Activated B cell treated with CpG ODN at 0.5 μM for 24 hours (primary cell): Measurements from ENCODE around the gene FNIP1. TPM values are rescaled to one million over a fixed set of nuclear protein-coding genes. Genes with fewer than 3 reads are reported as not detected.
"Not testable (repeated sequence)": the region's sequence is repeated elsewhere in the genome, so short reads cannot be mapped to it uniquely, and the experiment has no call there.

Experiments
- ATAC-seq: fragments of 200-7000 bp; cut with Tn5 transposase; one replicate; pipeline ENCODE4 v1.10.0; 2021; ENCODE audit warnings: low read depth, mild to moderate bottlenecking, moderate library complexity
- CTCF ChIA-PET: fragments of 350-600 bp; sonication (Branson Sonifier 250); formaldehyde crosslinking; loops from one replicate; lab custom pipeline; 2021; ENCODE audit warnings: antibody characterized with exemption; lab: Charles Lee
- POLR2A ChIA-PET: fragments of 350-600 bp; sonication (Branson Sonifier 250); formaldehyde crosslinking; loops from one replicate; lab custom pipeline; 2021; ENCODE audit warnings: antibody characterized with exemption; lab: Charles Lee
- DNase-seq: peaks from one replicate; pipeline ENCODE4 v3.0.0; 2022
- H3K27ac Mint-ChIP-seq: one replicate; pipeline ENCODE4 v1.8.0; 2020; ENCODE audit warnings: mixed read lengths
- H3K27me3 Mint-ChIP-seq: one replicate; pipeline ENCODE4 v1.8.0; 2021; ENCODE audit warnings: mixed read lengths
- H3K36me3 Mint-ChIP-seq: one replicate; pipeline ENCODE4 v1.8.0; 2021; ENCODE audit warnings: low read depth, mixed read lengths
- H3K4me1 Mint-ChIP-seq: one replicate; pipeline ENCODE4 v1.8.0; 2021; ENCODE audit warnings: mixed read lengths
- H3K4me3 Mint-ChIP-seq: one replicate; pipeline ENCODE4 v1.8.0; 2020; ENCODE audit warnings: mild to moderate bottlenecking, mixed read lengths
- H3K9me3 Mint-ChIP-seq: one replicate; pipeline ENCODE4 v1.8.0; 2020; ENCODE audit warnings: mixed read lengths
- intact Hi-C: fragments of 100-400 bp; cut with micrococcal nuclease; formaldehyde crosslinking; loops from one replicate; pipeline ENCODE4 v1.15.1; 2024
- total RNA-seq: library from RNA; stranded (reverse); gene quantifications from 2 replicates; pipeline ENCODE4 v1.2.3, GENCODE V29; 2022
- TF ChIP-seq, protein P1 (sequence below): fragments of 200-600 bp; IDR thresholded peaks from one replicate; pipeline ENCODE4 v1.8.0; 2022; ENCODE audit warnings: antibody characterized with exemption, mild to moderate bottlenecking

Gene FNIP1
- total RNA-seq, 1 donor from 2014 or later = 34.0 TPM

DNA sequence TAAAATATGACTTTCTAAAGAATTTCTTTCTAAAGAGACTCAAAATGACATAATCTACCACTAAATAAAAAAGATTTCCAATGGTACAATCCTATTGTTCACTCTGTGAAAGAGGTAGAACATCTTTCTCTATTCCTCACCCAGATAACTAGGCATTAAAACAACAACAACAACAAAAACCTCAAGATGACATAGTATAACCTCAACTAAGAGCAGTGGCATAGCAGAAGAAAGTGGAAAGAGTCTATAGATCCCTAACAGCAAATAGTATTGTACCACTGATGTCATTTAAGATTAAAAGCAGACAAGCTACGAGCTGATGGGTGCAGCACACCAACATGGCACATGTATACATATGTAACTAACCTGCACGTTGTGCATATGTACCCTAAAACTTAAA is 191.7 kb downstream of the FNIP1 start:
- ATAC-seq = no peak
- DNase-seq = no peak
- CTCF ChIA-PET = interaction anchor here (0.6 to 1.3 kb wide), 2 partner anchors 16 to 403 kb away, joined by 3 to 5 read pairs; no protein-coding TSS in a partner anchor
- H3K36me3 Mint-ChIP-seq = peaks cover 20% of the 10 kb centered on the region
- no peak overlapping the region for H3K27ac Mint-ChIP-seq
- intact Hi-C loops = no loop called here
- H3K4me1 Mint-ChIP-seq = peaks cover 44% of the 10 kb centered on the region
- H3K4me3 Mint-ChIP-seq = no peak overlapping the region
- no peaks in the 10 kb centered on the region for H3K27me3 Mint-ChIP-seq
- POLR2A ChIA-PET = interaction anchor here (0.6 kb wide), 1 partner anchor 10 kb away, joined by 3 read pairs; no protein-coding TSS in a partner anchor
- no peaks in the 10 kb centered on the region for H3K9me3 Mint-ChIP-seq
- TF ChIP-seq, protein P1, sequence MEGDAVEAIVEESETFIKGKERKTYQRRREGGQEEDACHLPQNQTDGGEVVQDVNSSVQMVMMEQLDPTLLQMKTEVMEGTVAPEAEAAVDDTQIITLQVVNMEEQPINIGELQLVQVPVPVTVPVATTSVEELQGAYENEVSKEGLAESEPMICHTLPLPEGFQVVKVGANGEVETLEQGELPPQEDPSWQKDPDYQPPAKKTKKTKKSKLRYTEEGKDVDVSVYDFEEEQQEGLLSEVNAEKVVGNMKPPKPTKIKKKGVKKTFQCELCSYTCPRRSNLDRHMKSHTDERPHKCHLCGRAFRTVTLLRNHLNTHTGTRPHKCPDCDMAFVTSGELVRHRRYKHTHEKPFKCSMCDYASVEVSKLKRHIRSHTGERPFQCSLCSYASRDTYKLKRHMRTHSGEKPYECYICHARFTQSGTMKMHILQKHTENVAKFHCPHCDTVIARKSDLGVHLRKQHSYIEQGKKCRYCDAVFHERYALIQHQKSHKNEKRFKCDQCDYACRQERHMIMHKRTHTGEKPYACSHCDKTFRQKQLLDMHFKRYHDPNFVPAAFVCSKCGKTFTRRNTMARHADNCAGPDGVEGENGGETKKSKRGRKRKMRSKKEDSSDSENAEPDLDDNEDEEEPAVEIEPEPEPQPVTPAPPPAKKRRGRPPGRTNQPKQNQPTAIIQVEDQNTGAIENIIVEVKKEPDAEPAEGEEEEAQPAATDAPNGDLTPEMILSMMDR = no peak

DNA sequence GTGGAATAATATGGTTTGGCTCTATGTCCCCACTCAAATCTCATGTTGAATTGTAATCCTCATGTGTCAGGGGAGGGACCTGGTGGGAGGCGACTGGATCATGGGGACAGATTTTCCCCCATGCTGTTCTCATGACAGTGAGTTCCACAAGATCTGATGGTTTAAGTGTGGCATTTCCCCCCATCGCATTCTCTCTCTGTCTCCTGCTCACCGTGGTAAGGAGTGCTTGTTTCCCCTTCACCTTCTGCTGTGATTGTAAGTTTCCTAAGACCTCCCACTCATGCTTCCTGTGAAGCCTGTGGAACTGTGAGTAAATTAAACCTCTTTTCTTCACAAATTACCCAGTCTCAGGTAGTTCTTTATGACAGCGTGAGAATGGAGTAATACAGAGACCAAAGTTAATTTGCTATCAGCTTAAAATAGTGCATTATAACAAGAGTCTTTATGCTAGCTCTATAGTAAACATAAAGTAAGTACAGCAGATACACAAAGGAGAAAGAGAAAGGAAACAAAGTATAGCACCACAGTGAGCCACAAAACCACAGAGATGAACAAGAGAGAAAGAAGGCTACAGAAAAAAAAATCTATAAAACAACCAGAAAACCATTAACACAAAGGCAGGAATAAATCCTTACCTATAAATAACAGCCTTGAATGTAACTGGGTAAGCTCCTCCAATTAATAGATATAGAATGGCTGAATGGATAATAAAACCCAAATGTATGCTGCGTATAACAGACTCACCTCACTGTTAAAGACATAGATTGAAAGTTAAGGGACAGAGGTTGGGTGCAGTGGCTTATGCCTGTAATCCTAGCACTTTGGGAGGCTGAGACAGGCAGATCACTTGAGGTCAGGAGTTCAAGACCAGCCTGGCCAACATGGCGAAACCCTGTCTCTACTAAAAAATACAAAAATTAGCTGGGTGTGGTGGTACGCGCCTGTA is 201.5 kb downstream of the FNIP1 start:
- CTCF ChIA-PET = interaction anchor here (1.9 kb wide), 1 partner anchor 412 kb away, joined by 6 read pairs; no protein-coding TSS in a partner anchor
- peak overlapping the region; percentile 3 for H3K4me3 Mint-ChIP-seq
- no peaks in the 10 kb centered on the region for H3K27me3 Mint-ChIP-seq
- no peak for DNase-seq
- H3K36me3 Mint-ChIP-seq = peaks cover 57% of the 10 kb centered on the region
- H3K9me3 Mint-ChIP-seq = peaks cover 2% of the 10 kb centered on the region
- no peak for ATAC-seq
- intact Hi-C loops = no loop called here
- TF ChIP-seq, protein P1 = no peak
- H3K4me1 Mint-ChIP-seq = peaks cover 34% of the 10 kb centered on the region
- POLR2A ChIA-PET = no interaction called here
- no peak overlapping the region for H3K27ac Mint-ChIP-seq

DNA sequence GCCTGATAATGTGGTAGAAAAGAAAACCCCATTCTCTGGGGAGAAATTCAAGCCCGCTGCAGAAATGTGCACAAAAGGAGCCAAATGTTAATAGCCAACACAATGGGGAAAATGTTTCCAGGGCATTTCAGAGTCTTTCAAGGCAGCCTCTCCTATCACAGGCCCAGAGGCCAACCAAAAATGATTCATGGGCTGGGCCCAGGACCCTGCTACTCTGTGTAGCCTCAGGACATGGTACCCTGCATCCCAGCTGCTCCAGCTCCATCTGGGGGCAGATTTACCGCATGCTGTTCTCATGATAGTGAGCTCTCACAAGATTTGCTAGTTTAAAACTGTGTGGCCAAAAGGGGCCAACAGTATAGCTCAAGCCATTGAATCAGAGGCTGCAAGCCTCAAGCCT is 202.9 kb downstream of the FNIP1 start:
- no peak overlapping the region for H3K4me3 Mint-ChIP-seq
- intact Hi-C loops = no loop called here
- TF ChIP-seq, protein P1 = no peak
- H3K4me1 Mint-ChIP-seq = peaks cover 34% of the 10 kb centered on the region
- no peaks in the 10 kb centered on the region for H3K27me3 Mint-ChIP-seq
- H3K27ac Mint-ChIP-seq = peak overlapping the region; percentile 75
- ATAC-seq = no peak
- no peak for DNase-seq
- POLR2A ChIA-PET = no interaction called here
- H3K36me3 Mint-ChIP-seq = peaks cover 46% of the 10 kb centered on the region
- CTCF ChIA-PET = interaction anchor here (8.1 kb wide), 1 partner anchor 413 kb away, joined by 279 read pairs; no protein-coding TSS in a partner anchor
- H3K9me3 Mint-ChIP-seq = peaks cover 2% of the 10 kb centered on the region

DNA sequence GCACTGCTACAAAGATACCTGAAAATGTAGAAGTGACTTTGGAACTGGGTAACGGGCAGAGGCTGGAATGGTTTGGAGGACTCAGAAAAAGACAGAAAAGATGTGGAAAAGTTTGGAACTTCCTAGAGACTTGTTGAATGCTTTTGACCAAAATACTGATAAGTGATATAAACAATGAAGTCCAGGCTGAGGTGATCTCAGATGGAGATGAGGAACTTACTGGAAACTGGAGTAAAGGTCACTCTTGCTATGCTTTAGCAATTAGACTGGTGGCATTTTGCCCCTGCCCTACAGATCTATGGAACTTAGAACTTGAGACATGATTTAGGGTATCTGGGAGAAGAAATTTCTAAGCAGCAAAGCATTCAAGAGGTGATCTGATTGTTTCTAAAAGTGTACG is 203.4 kb downstream of the FNIP1 start:
- CTCF ChIA-PET = interaction anchor here (8.1 kb wide), 1 partner anchor 414 kb away, joined by 279 read pairs; no protein-coding TSS in a partner anchor
- Mint-ChIP-seq H3K4me1 (peaks cover 34% of the 10 kb centered on the region), H3K27ac (peak overlapping the region; percentile 75), H3K4me3 (peak overlapping the region; percentile 42), H3K36me3 (peaks cover 41% of the 10 kb centered on the region)
- ATAC-seq, H3K27me3 Mint-ChIP-seq, H3K9me3 Mint-ChIP-seq, POLR2A ChIA-PET, intact Hi-C loops, DNase-seq: not testable (repeated sequence)

Other genes with a start within 250 kb of the FNIP1 start
- gene RAPGEF6, start 161.8 kb downstream of the FNIP1 start, total RNA-seq = 37.2 and 45.1 TPM in 2 replicates
- not detected in 2 replicates for gene MEIKIN, start 148.6 kb upstream of the FNIP1 start, total RNA-seq
- gene ACSL6, start 214.6 kb upstream of the FNIP1 start, total RNA-seq = 0.05 and 0.20 TPM in 2 replicates